Measurements from ENCODE around the gene NRG2.

- TF ChIP-seq CTCF (IDR thresholded peaks at IDR 0.05; ENCODE audit: insufficient read depth, low read length, poor library complexity, severe bottlenecking), result no peak
- no peak for TF ChIP-seq EZH2phosphoT487 (conservative IDR thresholded peaks at IDR 0.05; ENCODE audit: low read length)
Observed at GRCh38 chr5:139960723-139961383, 82.2 kb downstream of the NRG2 start.
